Measurements from ENCODE around the gene RAI14.

The RAI14 gene

GRCh38 chr5:34648039-34648839 lies 7.9 kb upstream of the RAI14 start:
- DNase-seq: no peak

- DNase-seq: no peak
These were observed 7.3 kb upstream of the RAI14 start for GRCh38 chr5:34648840-34649158.

- DNase-seq: no peak
These were observed 4.3 kb upstream of the RAI14 start for GRCh38 chr5:34651791-34652190.

- DNase-seq: no peak
These were observed 3.7 kb upstream of the RAI14 start for GRCh38 chr5:34652466-34652865.

GRCh38 chr5:34652914-34653313 lies 3.2 kb upstream of the RAI14 start:
- no peak for DNase-seq

GRCh38 chr5:34653708-34654107 lies 2.4 kb upstream of the RAI14 start:
- DNase-seq: no peak

- peak; percentile 40 for DNase-seq
These were observed 655 bp upstream of the RAI14 start for GRCh38 chr5:34655354-34655991.

- DNase-seq: no peak
These were observed 659 bp downstream of the RAI14 start for GRCh38 chr5:34656700-34657273.

GRCh38 chr5:34657274-34657921 lies 1.3 kb downstream of the RAI14 start:
- DNase-seq: no peak

- DNase-seq: no peak
These were observed 1.9 kb downstream of the RAI14 start for GRCh38 chr5:34657988-34658387.

GRCh38 chr5:34659168-34659567 lies 3.0 kb downstream of the RAI14 start:
- no peak for DNase-seq

GRCh38 chr5:34660444-34660843 lies 4.3 kb downstream of the RAI14 start:
- DNase-seq: no peak

- DNase-seq: no peak
These were observed 7.8 kb downstream of the RAI14 start for GRCh38 chr5:34663771-34664496.

- DNase-seq: no peak
These were observed 10.4 kb downstream of the RAI14 start for GRCh38 chr5:34666392-34667080.

GRCh38 chr5:34667705-34668104 lies 11.6 kb downstream of the RAI14 start:
- DNase-seq: no peak

- DNase-seq: no peak
These were observed 13.9 kb downstream of the RAI14 start for GRCh38 chr5:34669931-34670516.

- no peak for DNase-seq
These were observed 16.1 kb downstream of the RAI14 start for GRCh38 chr5:34672196-34672595.

GRCh38 chr5:34673463-34674125 lies 17.5 kb downstream of the RAI14 start:
- DNase-seq: no peak

GRCh38 chr5:34674187-34674586 lies 18.1 kb downstream of the RAI14 start:
- no peak for DNase-seq

- DNase-seq: no peak
These were observed 19.7 kb downstream of the RAI14 start for GRCh38 chr5:34675857-34676256.

GRCh38 chr5:34676416-34676815 lies 20.3 kb downstream of the RAI14 start:
- DNase-seq: no peak

GRCh38 chr5:34677428-34677827 lies 21.3 kb downstream of the RAI14 start:
- DNase-seq: no peak
